NOMO-1 treated with dmso at 0.1 percent for 144 hours (cell line): ENCODE measurements around the gene TIMP4.

Experiments used
- DNase-seq: peaks from one replicate; lab custom pipeline; 2025; ENCODE audit not compliant: unreplicated experiment; lab: John Stamatoyannopoulos, UW

Gene TIMP4

DNA sequence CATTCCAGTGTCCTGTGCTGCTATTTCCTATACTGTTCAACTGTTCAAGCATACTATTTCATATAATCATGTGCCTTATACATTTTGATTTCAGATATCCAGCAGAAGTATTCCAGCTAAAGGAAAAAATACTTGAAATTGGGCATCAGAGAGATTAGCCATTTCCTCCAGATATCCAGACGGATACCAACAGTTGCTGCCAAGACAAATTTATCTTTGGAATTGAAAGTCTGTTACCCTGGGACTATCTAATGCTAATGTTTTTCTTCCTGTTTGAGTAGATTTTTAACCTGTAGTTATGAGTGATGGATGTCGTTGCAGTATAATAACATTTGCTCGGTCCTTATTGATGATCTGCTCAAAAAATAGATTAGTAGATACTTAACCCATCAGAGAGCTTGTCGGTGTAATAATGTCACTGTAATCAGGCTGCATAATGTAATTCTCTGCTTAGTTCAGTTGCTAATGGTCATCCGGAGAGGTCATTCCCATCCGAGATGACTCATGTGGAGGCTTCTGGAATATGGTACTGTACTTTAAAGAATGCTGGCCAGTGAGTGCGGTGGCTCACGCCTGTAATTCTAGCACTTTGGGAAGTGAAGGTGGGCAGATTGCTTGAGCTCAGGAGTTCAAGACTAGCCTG lies 51.5 kb downstream of the TIMP4 start:
- DNase-seq: no peak
